Measurements from ENCODE around the gene TECPR2.

Gene TECPR2

GRCh38 chr14:102333795-102334705, 28.7 kb upstream of the TECPR2 start:
- no peak overlapping the region for H3K27ac ChIP-seq

GRCh38 chr14:102335163-102335562, 27.6 kb upstream of the TECPR2 start:
- H3K4me3 ChIP-seq, result no peak overlapping the region
- no peak for TF ChIP-seq CTCF (IDR thresholded peaks at IDR 0.05)
- H3K27ac ChIP-seq, result no peak overlapping the region
- no peak for DNase-seq (ENCODE audit: low spot score)

More at GRCh38 chr14:102333795-102334705, 28.7 kb upstream of the TECPR2 start:
- TF ChIP-seq CTCF (IDR thresholded peaks at IDR 0.05), result no peak
- DNase-seq (ENCODE audit: low spot score), result no peak
- H3K4me3 ChIP-seq, result no peak overlapping the region

- no peak overlapping the region for H3K4me3 ChIP-seq
- H3K27ac ChIP-seq, result no peak overlapping the region
- no peak for DNase-seq (ENCODE audit: low spot score)
- TF ChIP-seq CTCF (IDR thresholded peaks at IDR 0.05), result no peak
Measured at GRCh38 chr14:102338724-102339123, 24.0 kb upstream of the TECPR2 start.

- H3K27ac ChIP-seq, result no peak overlapping the region
Measured at GRCh38 chr14:102341566-102341965, 21.2 kb upstream of the TECPR2 start.

GRCh38 chr14:102342238-102342637, 20.5 kb upstream of the TECPR2 start:
- no peak for DNase-seq (ENCODE audit: low spot score)
- Histone ChIP-seq H3K4me3 (no peak overlapping the region), H3K27ac (no peak overlapping the region)
- no peak for TF ChIP-seq CTCF (IDR thresholded peaks at IDR 0.05)

More at GRCh38 chr14:102341566-102341965, 21.2 kb upstream of the TECPR2 start:
- no peak for TF ChIP-seq CTCF (IDR thresholded peaks at IDR 0.05)
- DNase-seq (ENCODE audit: low spot score), result no peak
- no peak overlapping the region for H3K4me3 ChIP-seq

GRCh38 chr14:102344084-102344483, 18.7 kb upstream of the TECPR2 start:
- Histone ChIP-seq H3K4me3 (no peak overlapping the region), H3K27ac (no peak overlapping the region)
- TF ChIP-seq CTCF (IDR thresholded peaks at IDR 0.05), result no peak
- no peak for DNase-seq (ENCODE audit: low spot score)

- no peak overlapping the region for H3K4me3 ChIP-seq
- H3K27ac ChIP-seq, result no peak overlapping the region
- TF ChIP-seq CTCF (IDR thresholded peaks at IDR 0.05), result no peak
- DNase-seq (ENCODE audit: low spot score), result no peak
Measured at GRCh38 chr14:102344485-102344884, 18.3 kb upstream of the TECPR2 start.

Data from coronary artery (tissue), 2 donors.